GM23338 (cell line): ENCODE results near the gene HCRTR1. TPM values are rescaled to one million over a fixed set of nuclear protein-coding genes. Genes with fewer than 3 reads are reported as not detected.

Experiments
- ATAC-seq: fragments of 200-7000 bp; cut with Tn5 transposase; 3 replicates; pipeline ENCODE4 v1.9.1; 2020
- DNase-seq: peaks from one replicate; pipeline ENCODE4 v3.0.0-alpha.2; 2015; ENCODE audit warnings: low spot score
- H2AFZ ChIP-seq: fragments of 200-600 bp; sonication (generic); 2 replicates; pipeline ENCODE4 v1.8.0; 2016; ENCODE audit warnings: antibody characterized with exemption, mild to moderate bottlenecking, moderate library complexity
- H3F3A ChIP-seq: fragments of 200-600 bp; sonication (generic); replicated peaks from 2 replicates; pipeline ENCODE4 v1.8.0; 2017; ENCODE audit warnings: antibody characterized with exemption, mixed run types, low read depth
- H3K27ac ChIP-seq: fragments of 200-600 bp; sonication (generic); 2 replicates; pipeline ENCODE4 v1.6.1; 2016; ENCODE audit warnings: low read depth
- H3K27me3 ChIP-seq: fragments of 200-600 bp; sonication (generic); 2 replicates; pipeline ENCODE4 v1.8.0; 2016; ENCODE audit warnings: mild to moderate bottlenecking, mixed run types, moderate library complexity; ENCODE audit not compliant: insufficient read depth
- H3K36me3 ChIP-seq: fragments of 200-600 bp; sonication (generic); 2 replicates; pipeline ENCODE4 v1.8.0; 2016; ENCODE audit warnings: mild to moderate bottlenecking; ENCODE audit not compliant: insufficient read depth
- H3K4me1 ChIP-seq: fragments of 200-600 bp; sonication (generic); 2 replicates; pipeline ENCODE4 v1.8.0; 2016; ENCODE audit warnings: mild to moderate bottlenecking, moderate library complexity; ENCODE audit not compliant: insufficient read depth
- H3K4me2 ChIP-seq: fragments of 200-600 bp; sonication (generic); 2 replicates; pipeline ENCODE4 v1.7.1; 2017; ENCODE audit warnings: mixed run types
- H3K4me3 ChIP-seq: fragments of 200-600 bp; sonication (generic); 2 replicates; pipeline ENCODE4 v1.6.1; 2016; ENCODE audit warnings: mixed run types
- H3K79me2 ChIP-seq: fragments of 200-600 bp; sonication (generic); replicated peaks from 2 replicates; pipeline ENCODE4 v1.8.0; 2017; ENCODE audit warnings: mild to moderate bottlenecking; ENCODE audit not compliant: insufficient read depth
- H3K9me2 ChIP-seq: fragments of 200-600 bp; sonication (generic); 2 replicates; pipeline ENCODE4 v1.8.0; 2017; ENCODE audit not compliant: insufficient read depth
- H4K20me1 ChIP-seq: fragments of 200-600 bp; sonication (generic); replicated peaks from 2 replicates; pipeline ENCODE4 v1.8.0; 2017; ENCODE audit warnings: mild to moderate bottlenecking; ENCODE audit not compliant: insufficient read depth
- H3K27ac Mint-ChIP-seq: 2 replicates; pipeline ENCODE4 v1.8.0; 2020; ENCODE audit warnings: inconsistent platforms, mild to moderate bottlenecking, moderate library complexity, mixed read lengths
- H3K27me3 Mint-ChIP-seq: 3 replicates; pipeline ENCODE4 v1.8.0; 2022; ENCODE audit warnings: low read depth, mild to moderate bottlenecking, moderate library complexity, mixed read lengths, inconsistent platforms; ENCODE audit not compliant: insufficient read depth, poor library complexity
- H3K36me3 Mint-ChIP-seq: 3 replicates; pipeline ENCODE4 v1.8.0; 2021; ENCODE audit warnings: low read depth, mild to moderate bottlenecking, inconsistent platforms, moderate library complexity, mixed read lengths
- H3K4me1 Mint-ChIP-seq: 3 replicates; pipeline ENCODE4 v1.8.0; 2020; ENCODE audit warnings: mild to moderate bottlenecking, inconsistent platforms, mixed read lengths
- H3K4me3 Mint-ChIP-seq: 3 replicates; pipeline ENCODE4 v1.8.0; 2021; ENCODE audit warnings: moderate library complexity, mild to moderate bottlenecking, inconsistent platforms, mixed read lengths
- H3K9me3 Mint-ChIP-seq: 3 replicates; pipeline ENCODE4 v1.8.0; 2020; ENCODE audit warnings: moderate library complexity, mild to moderate bottlenecking, inconsistent platforms, mixed read lengths
- CREB1 ChIP-seq: fragments of 250-450 bp; sonication (Bioruptor Pico); IDR thresholded peaks from 2 replicates; pipeline ENCODE4 v1.5.0; 2020; ENCODE audit warnings: low read depth, mild to moderate bottlenecking, moderate library complexity
- CTCF ChIP-seq, 2 experiments: fragments of 200-600 bp in 1 of 2; sonication (generic) in 1 of 2; conservative IDR thresholded peaks; 2 replicates each; pipeline versions ENCODE4 v1.5.1 to v1.6.1; 2016 to 2017; ENCODE audit warnings: antibody characterized with exemption in 2 of 2, low read depth in 2 of 2, mild to moderate bottlenecking in 2 of 2, moderate library complexity in 1 of 2
- EZH2phosphoT487 ChIP-seq: fragments of 200-600 bp; sonication (generic); IDR thresholded peaks from one replicate; pipeline ENCODE4 v1.8.1; 2018; ENCODE audit warnings: antibody characterized with exemption; ENCODE audit not compliant: unreplicated experiment
- JUNB ChIP-seq: IDR thresholded peaks from one replicate; pipeline ENCODE4 v1.6.1; 2016; ENCODE audit warnings: antibody characterized with exemption; ENCODE audit not compliant: unreplicated experiment
- NANOG ChIP-seq: IDR thresholded peaks from 2 replicates; pipeline ENCODE4 v1.6.1; 2016; ENCODE audit warnings: antibody characterized with exemption, borderline replicate concordance
- POLR2AphosphoS5 ChIP-seq: IDR thresholded peaks from 2 replicates; pipeline ENCODE4 v1.6.1; 2016; ENCODE audit warnings: antibody characterized with exemption, low read depth
- STAT1 ChIP-seq: IDR thresholded peaks from one replicate; pipeline ENCODE4 v1.6.1; 2016; ENCODE audit warnings: antibody characterized with exemption; ENCODE audit not compliant: unreplicated experiment
- ZNF114 ChIP-seq: fragments of 250-450 bp; sonication (Bioruptor Pico); IDR thresholded peaks from 2 replicates; pipeline ENCODE4 v1.5.0; 2020; ENCODE audit warnings: mild to moderate bottlenecking, moderate library complexity
- ZNF331 ChIP-seq: fragments of 250-450 bp; sonication (Bioruptor Pico); IDR thresholded peaks from 2 replicates; pipeline ENCODE4 v1.5.0; 2020; ENCODE audit warnings: low read depth, mild to moderate bottlenecking, moderate library complexity
- ZNF462 ChIP-seq: fragments of 250-450 bp; sonication (Bioruptor Pico); IDR thresholded peaks from 2 replicates; pipeline ENCODE4 v1.5.0; 2020; ENCODE audit warnings: mild to moderate bottlenecking, moderate library complexity
- polyA plus RNA-seq: library from polyadenylated mRNA; unstranded; fragments of >200 nt; fragmentation: Nextera tagmentation; extraction: Ambion mirVana; gene quantifications from 2 replicates; pipeline ENCODE4 v1.2.1, GENCODE V29; 2016
- total RNA-seq: library from RNA; depleted of rRNA; stranded (reverse); fragments of >200 nt; shearing (Covaris generic); gene quantifications from 2 replicates; pipeline ENCODE4 v1.2.3, GENCODE V29; 2014
- TF ChIP-seq, protein P1 (sequence below): IDR thresholded peaks from one replicate; pipeline ENCODE4 v1.6.1; 2018; ENCODE audit warnings: antibody characterized with exemption; ENCODE audit not compliant: unreplicated experiment
- TF ChIP-seq, protein P2 (sequence below): IDR thresholded peaks from 2 replicates; pipeline ENCODE4 v1.6.1; 2016; ENCODE audit warnings: antibody characterized with exemption

HCRTR1 gene
- total and polyA plus RNA-seq, 2 experiments from 2014 or later: 0.15 to 1.0 TPM

- Histone ChIP-seq H3K4me2 (no peak overlapping the region), H3K27ac (no peak overlapping the region), H3K79me2 (no peaks in the 10 kb centered on the region), H3F3A (no peaks in the 10 kb centered on the region), H3K36me3 (no peaks in the 10 kb centered on the region), H4K20me1 (no peaks in the 10 kb centered on the region), H3K9me2 (no peaks in the 10 kb centered on the region), H3K4me1 (no peaks in the 10 kb centered on the region), H3K4me3 (no peak overlapping the region), H3K27me3 (peaks cover 16% of the 10 kb centered on the region), H2AFZ (no peak overlapping the region)
- no peak for ATAC-seq
- no peak overlapping the region for H3K27ac Mint-ChIP-seq
- H3K4me3 Mint-ChIP-seq: no peak overlapping the region
- H3K9me3 Mint-ChIP-seq: no peaks in the 10 kb centered on the region
- peaks cover 5% of the 10 kb centered on the region; the same call in 2 of the 3 replicates for H3K4me1 Mint-ChIP-seq
- DNase-seq: no peak
- peaks cover 16% of the 10 kb centered on the region for H3K27me3 Mint-ChIP-seq
- H3K36me3 Mint-ChIP-seq: no peaks in the 10 kb centered on the region
- TF ChIP-seq CTCF (conservative IDR thresholded peaks at IDR 0.05; ENCODE audit: low read depth in 2 of 2) (no peak), POLR2AphosphoS5 (no peak), ZNF114 (CRISPR knock-in tag) (no peak), ZNF331 (CRISPR knock-in tag) (no peak), CREB1 (CRISPR knock-in tag) (no peak), EZH2phosphoT487 (no peak), NANOG (no peak), ZNF462 (CRISPR knock-in tag) (no peak), STAT1 (no peak), JUNB (no peak)
- TF ChIP-seq, protein P1, sequence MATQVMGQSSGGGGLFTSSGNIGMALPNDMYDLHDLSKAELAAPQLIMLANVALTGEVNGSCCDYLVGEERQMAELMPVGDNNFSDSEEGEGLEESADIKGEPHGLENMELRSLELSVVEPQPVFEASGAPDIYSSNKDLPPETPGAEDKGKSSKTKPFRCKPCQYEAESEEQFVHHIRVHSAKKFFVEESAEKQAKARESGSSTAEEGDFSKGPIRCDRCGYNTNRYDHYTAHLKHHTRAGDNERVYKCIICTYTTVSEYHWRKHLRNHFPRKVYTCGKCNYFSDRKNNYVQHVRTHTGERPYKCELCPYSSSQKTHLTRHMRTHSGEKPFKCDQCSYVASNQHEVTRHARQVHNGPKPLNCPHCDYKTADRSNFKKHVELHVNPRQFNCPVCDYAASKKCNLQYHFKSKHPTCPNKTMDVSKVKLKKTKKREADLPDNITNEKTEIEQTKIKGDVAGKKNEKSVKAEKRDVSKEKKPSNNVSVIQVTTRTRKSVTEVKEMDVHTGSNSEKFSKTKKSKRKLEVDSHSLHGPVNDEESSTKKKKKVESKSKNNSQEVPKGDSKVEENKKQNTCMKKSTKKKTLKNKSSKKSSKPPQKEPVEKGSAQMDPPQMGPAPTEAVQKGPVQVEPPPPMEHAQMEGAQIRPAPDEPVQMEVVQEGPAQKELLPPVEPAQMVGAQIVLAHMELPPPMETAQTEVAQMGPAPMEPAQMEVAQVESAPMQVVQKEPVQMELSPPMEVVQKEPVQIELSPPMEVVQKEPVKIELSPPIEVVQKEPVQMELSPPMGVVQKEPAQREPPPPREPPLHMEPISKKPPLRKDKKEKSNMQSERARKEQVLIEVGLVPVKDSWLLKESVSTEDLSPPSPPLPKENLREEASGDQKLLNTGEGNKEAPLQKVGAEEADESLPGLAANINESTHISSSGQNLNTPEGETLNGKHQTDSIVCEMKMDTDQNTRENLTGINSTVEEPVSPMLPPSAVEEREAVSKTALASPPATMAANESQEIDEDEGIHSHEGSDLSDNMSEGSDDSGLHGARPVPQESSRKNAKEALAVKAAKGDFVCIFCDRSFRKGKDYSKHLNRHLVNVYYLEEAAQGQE: no peak
- TF ChIP-seq, protein P2, sequence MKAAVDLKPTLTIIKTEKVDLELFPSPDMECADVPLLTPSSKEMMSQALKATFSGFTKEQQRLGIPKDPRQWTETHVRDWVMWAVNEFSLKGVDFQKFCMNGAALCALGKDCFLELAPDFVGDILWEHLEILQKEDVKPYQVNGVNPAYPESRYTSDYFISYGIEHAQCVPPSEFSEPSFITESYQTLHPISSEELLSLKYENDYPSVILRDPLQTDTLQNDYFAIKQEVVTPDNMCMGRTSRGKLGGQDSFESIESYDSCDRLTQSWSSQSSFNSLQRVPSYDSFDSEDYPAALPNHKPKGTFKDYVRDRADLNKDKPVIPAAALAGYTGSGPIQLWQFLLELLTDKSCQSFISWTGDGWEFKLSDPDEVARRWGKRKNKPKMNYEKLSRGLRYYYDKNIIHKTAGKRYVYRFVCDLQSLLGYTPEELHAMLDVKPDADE: no peak
Observed at GRCh38 chr1:31621498-31621820, 4.0 kb downstream of the HCRTR1 start.
